K562 (cell line): ENCODE results near the gene PHF14. TPM values are rescaled to one million over a fixed set of nuclear protein-coding genes. Genes with fewer than 3 reads are reported as not detected.

Source experiments
- ATAC-seq: fragments of 200-7000 bp; cut with Tn5 transposase; 3 replicates; pipeline ENCODE4 v1.9.1; 2020; ENCODE audit warnings: moderate library complexity
- BruUV-seq: library from RNA; stranded (reverse); fragments of 400-500 nt; replicated peaks from 2 replicates; lab custom pipeline; 2021; lab: Mats Ljungman, UMichigan
- CTCF ChIA-PET: fragments of 300-600 bp; formaldehyde crosslinking; extraction: SDS; loops from one replicate; lab custom pipeline; 2021; ENCODE audit warnings: low intra/inter-chr PET ratio; lab: Yijun Ruan, JAX
- POLR2A ChIA-PET: fragments of 300-600, 350-650 bp; sonication (Branson Sonifier 250); formaldehyde crosslinking; extraction: SDS; loops from one replicate; lab custom pipeline; 2021; ENCODE audit warnings: antibody characterized with exemption, inconsistent platforms; lab: Yijun Ruan, JAX
- DNase-seq, 4 experiments: peaks; one replicate each; pipeline versions ENCODE4 v3.0.0 to v3.0.0-alpha.2; 2011 to 2018; ENCODE audit warnings: low spot score in 3 of 4, mixed read lengths in 3 of 4; ENCODE audit errors: extremely low read depth in 1 of 4
- FAIRE-seq: peaks from 2 replicates; lab custom pipeline; 2011; peaks lifted over from hg19 to GRCh38; lab: Jason Lieb, UNC
- H2AFZ ChIP-seq: 2 replicates; pipeline ENCODE4 v1.6.0; 2011; ENCODE audit warnings: low read depth, low read length, control low read depth, inconsistent platforms
- H3K27ac ChIP-seq: fragments of 200-600 bp; 3 replicates; pipeline ENCODE4 v1.8.0; 2011; ENCODE audit warnings: low read depth, mild to moderate bottlenecking, control low read depth, inconsistent platforms, low read length, moderate library complexity, mixed read lengths; ENCODE audit errors: extremely low read depth
- H3K27me3 ChIP-seq, 2 experiments: fragments of 300-600 bp in 1 of 2; 2 replicates in 1 of 2; 3 replicates in 1 of 2; pipeline versions ENCODE4 v1.6.0 to v1.8.0; 2011; ENCODE audit warnings: inconsistent platforms in 2 of 2, low read length in 2 of 2, mild to moderate bottlenecking in 1 of 2, mixed read lengths in 1 of 2, moderate library complexity in 1 of 2; ENCODE audit not compliant: control insufficient read depth in 2 of 2, insufficient read depth in 2 of 2
- H3K36me3 ChIP-seq: fragments of 300-600 bp; 3 replicates; pipeline ENCODE4 v1.8.0; 2011; ENCODE audit warnings: mild to moderate bottlenecking, low read length, inconsistent platforms; ENCODE audit not compliant: control insufficient read depth, insufficient read depth
- H3K4me1 ChIP-seq, 2 experiments: fragments of 200-600 bp in 1 of 2; replicated peaks in 1 of 2; 2 replicates in 1 of 2; 3 replicates in 1 of 2; pipeline versions ENCODE4 v1.5.1 to v1.8.0; 2011; ENCODE audit warnings: inconsistent platforms in 2 of 2, low read length in 2 of 2, mild to moderate bottlenecking in 1 of 2, mixed read lengths in 1 of 2, moderate library complexity in 1 of 2; ENCODE audit not compliant: control insufficient read depth in 2 of 2, insufficient read depth in 2 of 2
- H3K4me2 ChIP-seq: 2 replicates; pipeline ENCODE4 v1.6.1; 2011; ENCODE audit warnings: low read length, control low read depth, inconsistent platforms, mixed read lengths; ENCODE audit not compliant: insufficient read depth
- H3K4me3 ChIP-seq: fragments of 200-600 bp; sonication (generic), shearing (Covaris generic); 2 replicates; pipeline ENCODE4 v1.5.1; 2016; ENCODE audit warnings: control low read depth, inconsistent platforms
- H3K79me2 ChIP-seq: fragments of 200-600 bp; 3 replicates; pipeline ENCODE4 v1.8.0; 2011; ENCODE audit warnings: low read length, inconsistent platforms; ENCODE audit not compliant: control insufficient read depth, insufficient read depth
- H3K9ac ChIP-seq, 2 experiments: 2 replicates each; pipeline versions ENCODE4 v1.6.0 to v1.6.1; 2011; ENCODE audit warnings: low read depth in 2 of 2, low read length in 2 of 2, control low read depth in 1 of 2, inconsistent platforms in 1 of 2, mild to moderate bottlenecking in 1 of 2, mixed read lengths in 1 of 2; ENCODE audit not compliant: insufficient read depth in 1 of 2
- H3K9me1 ChIP-seq: one replicate; pipeline ENCODE4 v1.6.0; 2011; ENCODE audit warnings: inconsistent platforms, mild to moderate bottlenecking, low read length, moderate library complexity; ENCODE audit not compliant: control insufficient read depth, insufficient read depth
- H3K9me3 ChIP-seq: replicated peaks from 2 replicates; pipeline ENCODE4 v1.5.1; 2011; ENCODE audit warnings: low read depth, low read length, inconsistent platforms; ENCODE audit not compliant: control insufficient read depth, insufficient read depth
- H4K20me1 ChIP-seq: replicated peaks from 2 replicates; pipeline ENCODE4 v1.6.1; 2011; ENCODE audit warnings: low read length, inconsistent platforms, mixed read lengths; ENCODE audit not compliant: control insufficient read depth, insufficient read depth
- ATF6 ChIP-seq: sonication (generic); formaldehyde crosslinking; IDR thresholded peaks from 2 replicates; pipeline ENCODE4 v1.4.0; 2020; ENCODE audit warnings: mild to moderate bottlenecking, missing genetic modification reagents
- CREB1 ChIP-seq, 2 experiments: sonication (generic) in 1 of 2; formaldehyde crosslinking in 1 of 2; IDR thresholded peaks; 2 replicates each; pipeline versions ENCODE4 v1.6.1 to v1.8.0; 2012 to 2022; ENCODE audit warnings: inconsistent platforms in 1 of 2, mild to moderate bottlenecking in 1 of 2, missing genetic modification reagents in 1 of 2, moderate library complexity in 1 of 2
- DMBX1 ChIP-seq: fragments of 250-450 bp; sonication (Bioruptor Pico); IDR thresholded peaks from 2 replicates; pipeline ENCODE4 v1.8.0; 2022; ENCODE audit warnings: inconsistent platforms, mild to moderate bottlenecking, moderate library complexity, borderline replicate concordance
- MCM5 ChIP-seq: fragments of 450-650 bp; IDR thresholded peaks from 2 replicates; pipeline ENCODE4 v1.6.1; 2016; ENCODE audit warnings: low read depth
- MED1 ChIP-seq: sonication (generic); formaldehyde crosslinking; IDR thresholded peaks from 2 replicates; pipeline ENCODE4 v1.8.1; 2023; ENCODE audit warnings: missing genetic modification reagents, borderline replicate concordance
- SIRT6 ChIP-seq: IDR thresholded peaks from one replicate; pipeline ENCODE4 v1.6.1; 2012; ENCODE audit warnings: low read depth, mild to moderate bottlenecking, control low read depth, inconsistent platforms, low read length, moderate library complexity
- SPI1 ChIP-seq: IDR thresholded peaks from 2 replicates; pipeline ENCODE4 v1.6.1; 2011; ENCODE audit warnings: low read depth, low read length, control low read depth, borderline replicate concordance
- WHSC1 ChIP-seq: IDR thresholded peaks from one replicate; pipeline ENCODE4 v1.6.1; 2012; ENCODE audit warnings: low read length, control low read depth, inconsistent platforms
- ZBED1 ChIP-seq: IDR thresholded peaks from 2 replicates; pipeline ENCODE4 v1.6.1; 2014
- ZNF133 ChIP-seq: fragments of 250-450 bp; sonication (Bioruptor Pico); IDR thresholded peaks from 2 replicates; pipeline ENCODE4 v1.4.0; 2020; ENCODE audit warnings: mild to moderate bottlenecking
- ZNF232 ChIP-seq: sonication (generic); formaldehyde crosslinking; IDR thresholded peaks from 2 replicates; pipeline ENCODE4 v1.8.0; 2022; ENCODE audit warnings: mild to moderate bottlenecking, missing genetic modification reagents
- ZNF77 ChIP-seq: fragments of 250-450 bp; sonication (Bioruptor Pico); IDR thresholded peaks from 2 replicates; pipeline ENCODE4 v1.5.0; 2020
- whole genome bisulfite sequencing: fragments of 100-300 bp; shearing (Covaris generic); methylation state at CpG from one replicate; pipeline ENCODE4 v1.1.6; 2016; ENCODE audit warnings: low coverage, mixed read lengths; ENCODE audit not compliant: insufficient coverage; ENCODE audit errors: missing lambda C conversion rate; 5-methylcytosine and 5-hydroxymethylcytosine counted together
- in situ Hi-C: fragments of 300-500 bp; cut with MboI; formaldehyde crosslinking; loops from 4 replicates; pipeline ENCODE4 v1.15.0; 2018; ENCODE audit warnings: inconsistent platforms, mixed read lengths
- intact Hi-C: fragments of 100-400 bp; cut with micrococcal nuclease; formaldehyde crosslinking; loops from 2 replicates; pipeline ENCODE4 v1.14.2; 2022
- polyA plus RNA-seq, 8 experiments: library from polyadenylated mRNA; depleted of rRNA in 4 of 8; stranded (reverse) in 5 of 8; unstranded in 3 of 8; fragments of >200 nt; fragmentation: Nextera tagmentation in 2 of 8; fragmentation: Illumina TruSeq in 1 of 8; extraction: Ambion mirVana in 2 of 8; extraction: Trizol in 1 of 8; gene quantifications; 2 replicates each; pipeline versions ENCODE4 v1.2.1 to v1.2.3, GENCODE V29; 2011 to 2014; ENCODE audit warnings: inconsistent platforms in 1 of 8, missing spikeins in 1 of 8
- total RNA-seq, 7 experiments: library from RNA; depleted of rRNA in 6 of 7; stranded (reverse); fragments of >200 nt in 6 of 7; fragmentation: Illumina TruSeq in 2 of 7; extraction: Trizol in 2 of 7; gene quantifications; 2 replicates each; pipeline versions ENCODE4 v1.2.1 to v1.2.3, GENCODE V29; 2011 to 2021; ENCODE audit warnings: low replicate concordance in 1 of 7
- TF ChIP-seq, protein P1 (sequence below): fragments of 250-450 bp; sonication (Bioruptor Pico); IDR thresholded peaks from 2 replicates; pipeline ENCODE4 v1.6.1; 2021; ENCODE audit warnings: mild to moderate bottlenecking
- TF ChIP-seq, protein P2 (sequence below): fragments of 250-450 bp; sonication (Bioruptor Pico); IDR thresholded peaks from 2 replicates; pipeline ENCODE4 v1.9.0; 2021; ENCODE audit warnings: mild to moderate bottlenecking, inconsistent platforms

PHF14 gene
- total and polyA plus RNA-seq, 9 of the 15 experiments (the other 6 are each of a cell fraction or from before 2014, with no cell fraction given), result 27.5 to 67.6 (median 41.4) TPM

DNA sequence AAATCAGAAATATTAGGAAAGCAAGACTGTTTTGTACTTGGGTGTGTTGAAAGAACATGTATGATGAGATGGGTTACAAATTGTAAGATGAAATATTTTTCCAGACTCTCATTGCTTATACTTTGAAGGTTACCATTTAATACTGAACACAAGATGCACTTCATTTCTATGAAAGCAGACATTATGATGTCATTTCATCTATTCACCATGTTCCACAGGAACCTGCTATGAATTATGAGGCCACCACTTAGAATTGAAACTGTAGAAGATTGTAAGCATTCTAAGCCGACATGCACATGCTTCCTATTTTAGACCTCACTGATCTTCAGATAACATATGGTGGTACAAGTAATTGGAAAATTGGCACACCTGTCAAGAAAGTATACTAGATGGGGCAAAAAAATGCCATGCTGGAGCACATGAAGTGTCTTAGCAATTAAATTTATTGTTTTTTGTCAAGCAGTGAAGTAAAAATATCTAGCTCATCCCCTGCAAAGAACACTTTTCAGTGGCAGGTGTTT, 195.0 kb downstream of the PHF14 start:
- Histone ChIP-seq H2AFZ (no peak overlapping the region), H3K9me1 (no peaks in the 10 kb centered on the region), H3K4me1 (no peaks in the 10 kb centered on the region), H4K20me1 (no peaks in the 10 kb centered on the region), H3K27me3 (no peaks in the 10 kb centered on the region), H3K9me3 (no peaks in the 10 kb centered on the region), H3K4me2 (no peak overlapping the region), H3K27ac (no peak overlapping the region), H3K4me3 (no peak overlapping the region), H3K79me2 (no peaks in the 10 kb centered on the region), H3K36me3 (no peaks in the 10 kb centered on the region), H3K9ac (no peak overlapping the region)
- intact Hi-C loops, result no loop called here
- no peak for TF ChIP-seq SIRT6
- TF ChIP-seq MED1 (CRISPR knock-in tag), result no peak
- TF ChIP-seq ZNF232 (CRISPR knock-in tag), result no peak
- TF ChIP-seq, protein P1, sequence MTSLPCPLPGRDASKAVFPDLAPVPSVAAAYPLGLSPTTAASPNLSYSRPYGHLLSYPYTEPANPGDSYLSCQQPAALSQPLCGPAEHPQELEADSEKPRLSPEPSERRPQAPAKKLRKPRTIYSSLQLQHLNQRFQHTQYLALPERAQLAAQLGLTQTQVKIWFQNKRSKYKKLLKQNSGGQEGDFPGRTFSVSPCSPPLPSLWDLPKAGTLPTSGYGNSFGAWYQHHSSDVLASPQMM, result no peak
- no peak for TF ChIP-seq SPI1
- TF ChIP-seq CREB1 (IDR thresholded peaks at IDR 0.05), result no peak
- no peak for TF ChIP-seq CREB1 (CRISPR knock-in tag; IDR thresholded peaks at IDR 0.05)
- TF ChIP-seq ZNF133 (CRISPR knock-in tag), result no peak
- TF ChIP-seq WHSC1, result no peak
- no peak for TF ChIP-seq ZBED1
- no peak for TF ChIP-seq ATF6 (CRISPR knock-in tag)
- TF ChIP-seq, protein P2, sequence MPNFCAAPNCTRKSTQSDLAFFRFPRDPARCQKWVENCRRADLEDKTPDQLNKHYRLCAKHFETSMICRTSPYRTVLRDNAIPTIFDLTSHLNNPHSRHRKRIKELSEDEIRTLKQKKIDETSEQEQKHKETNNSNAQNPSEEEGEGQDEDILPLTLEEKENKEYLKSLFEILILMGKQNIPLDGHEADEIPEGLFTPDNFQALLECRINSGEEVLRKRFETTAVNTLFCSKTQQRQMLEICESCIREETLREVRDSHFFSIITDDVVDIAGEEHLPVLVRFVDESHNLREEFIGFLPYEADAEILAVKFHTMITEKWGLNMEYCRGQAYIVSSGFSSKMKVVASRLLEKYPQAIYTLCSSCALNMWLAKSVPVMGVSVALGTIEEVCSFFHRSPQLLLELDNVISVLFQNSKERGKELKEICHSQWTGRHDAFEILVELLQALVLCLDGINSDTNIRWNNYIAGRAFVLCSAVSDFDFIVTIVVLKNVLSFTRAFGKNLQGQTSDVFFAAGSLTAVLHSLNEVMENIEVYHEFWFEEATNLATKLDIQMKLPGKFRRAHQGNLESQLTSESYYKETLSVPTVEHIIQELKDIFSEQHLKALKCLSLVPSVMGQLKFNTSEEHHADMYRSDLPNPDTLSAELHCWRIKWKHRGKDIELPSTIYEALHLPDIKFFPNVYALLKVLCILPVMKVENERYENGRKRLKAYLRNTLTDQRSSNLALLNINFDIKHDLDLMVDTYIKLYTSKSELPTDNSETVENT (CRISPR knock-in tag), result no peak
- TF ChIP-seq DMBX1 (CRISPR knock-in tag), result no peak
- TF ChIP-seq ZNF77 (CRISPR knock-in tag), result no peak
- no peak for TF ChIP-seq MCM5
- in situ Hi-C loops, result no loop called here
- 47% methylated on average over 1 of the region's 1 CpG for WGBS
- FAIRE-seq, result no peak
- BruUV-seq, result no TSS peak
- no peak for DNase-seq
- ChIA-PET POLR2A (no interaction called here), CTCF (no interaction called here)
- no peak for ATAC-seq
